GM10248 (cell line): Measurements from ENCODE around the gene SLC16A1.
"Not testable (repeated sequence)": the region's sequence is repeated elsewhere in the genome, so short reads cannot be mapped to it uniquely, and the experiment has no call there.

ENCODE experiments used
- CTCF ChIA-PET: fragments of 300-600 bp; sonication (Branson Sonifier 250); formaldehyde crosslinking; extraction: SDS; loops from one replicate; lab custom pipeline; 2021; ENCODE audit warnings: antibody characterized with exemption; lab: Yijun Ruan, JAX
- POLR2A ChIA-PET: fragments of 350-650 bp; sonication (Branson Sonifier 250); formaldehyde crosslinking; extraction: SDS; loops from one replicate; lab custom pipeline; 2020; ENCODE audit warnings: antibody characterized with exemption; lab: Yijun Ruan, JAX
- DNase-seq: peaks from one replicate; pipeline ENCODE4 v3.0.0; 2012; ENCODE audit errors: extremely low spot score
- TF ChIP-seq, protein P1 (sequence below): IDR thresholded peaks from 2 replicates; pipeline ENCODE4 v1.5.1; 2012; ENCODE audit warnings: mild to moderate bottlenecking, low read depth; ENCODE audit errors: extremely low read depth, missing control alignments, control extremely low read depth

Gene SLC16A1

DNA sequence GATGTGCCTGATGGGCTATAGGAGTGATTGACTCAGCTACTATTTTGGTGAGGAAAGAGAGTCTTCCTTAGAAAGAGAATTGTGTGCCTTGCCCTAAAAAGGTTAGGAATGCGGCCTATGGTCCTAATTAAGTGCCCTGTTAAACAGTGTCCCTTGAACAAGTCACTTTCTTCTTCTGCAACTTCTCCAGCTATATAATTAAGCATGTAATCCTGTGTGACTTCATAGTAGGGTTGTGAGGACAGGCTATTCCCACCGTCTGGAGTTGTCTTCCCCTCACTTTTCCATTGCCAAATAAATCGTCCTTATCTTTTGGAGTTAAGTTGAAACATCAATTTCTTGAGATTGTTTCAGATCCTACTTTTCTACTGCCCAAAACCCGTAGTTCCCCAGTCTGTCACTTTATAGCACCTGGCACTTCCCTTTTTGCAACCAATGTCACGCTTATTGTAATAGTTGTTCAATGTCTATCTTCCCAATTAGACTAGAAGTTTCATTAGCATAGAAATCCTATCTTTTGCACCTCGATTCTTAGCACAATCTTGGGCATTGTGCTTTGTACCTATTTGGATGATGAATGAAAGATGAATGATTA lies 27.6 kb upstream of the SLC16A1 start:
- ChIA-PET POLR2A (interaction anchor here (1.1 kb wide), 1 partner anchor 27 kb away, joined by 4 read pairs; the partner anchor contains the start of gene SLC16A1), CTCF (interaction anchor here (1.0 to 1.9 kb wide), 6 partner anchors 9 to 267 kb away, joined by 3 to 8 read pairs (median 4); partner anchors contain the start of gene SLC16A1)
- DNase-seq = no peak
- TF ChIP-seq, protein P1, sequence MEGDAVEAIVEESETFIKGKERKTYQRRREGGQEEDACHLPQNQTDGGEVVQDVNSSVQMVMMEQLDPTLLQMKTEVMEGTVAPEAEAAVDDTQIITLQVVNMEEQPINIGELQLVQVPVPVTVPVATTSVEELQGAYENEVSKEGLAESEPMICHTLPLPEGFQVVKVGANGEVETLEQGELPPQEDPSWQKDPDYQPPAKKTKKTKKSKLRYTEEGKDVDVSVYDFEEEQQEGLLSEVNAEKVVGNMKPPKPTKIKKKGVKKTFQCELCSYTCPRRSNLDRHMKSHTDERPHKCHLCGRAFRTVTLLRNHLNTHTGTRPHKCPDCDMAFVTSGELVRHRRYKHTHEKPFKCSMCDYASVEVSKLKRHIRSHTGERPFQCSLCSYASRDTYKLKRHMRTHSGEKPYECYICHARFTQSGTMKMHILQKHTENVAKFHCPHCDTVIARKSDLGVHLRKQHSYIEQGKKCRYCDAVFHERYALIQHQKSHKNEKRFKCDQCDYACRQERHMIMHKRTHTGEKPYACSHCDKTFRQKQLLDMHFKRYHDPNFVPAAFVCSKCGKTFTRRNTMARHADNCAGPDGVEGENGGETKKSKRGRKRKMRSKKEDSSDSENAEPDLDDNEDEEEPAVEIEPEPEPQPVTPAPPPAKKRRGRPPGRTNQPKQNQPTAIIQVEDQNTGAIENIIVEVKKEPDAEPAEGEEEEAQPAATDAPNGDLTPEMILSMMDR = no peak

DNA sequence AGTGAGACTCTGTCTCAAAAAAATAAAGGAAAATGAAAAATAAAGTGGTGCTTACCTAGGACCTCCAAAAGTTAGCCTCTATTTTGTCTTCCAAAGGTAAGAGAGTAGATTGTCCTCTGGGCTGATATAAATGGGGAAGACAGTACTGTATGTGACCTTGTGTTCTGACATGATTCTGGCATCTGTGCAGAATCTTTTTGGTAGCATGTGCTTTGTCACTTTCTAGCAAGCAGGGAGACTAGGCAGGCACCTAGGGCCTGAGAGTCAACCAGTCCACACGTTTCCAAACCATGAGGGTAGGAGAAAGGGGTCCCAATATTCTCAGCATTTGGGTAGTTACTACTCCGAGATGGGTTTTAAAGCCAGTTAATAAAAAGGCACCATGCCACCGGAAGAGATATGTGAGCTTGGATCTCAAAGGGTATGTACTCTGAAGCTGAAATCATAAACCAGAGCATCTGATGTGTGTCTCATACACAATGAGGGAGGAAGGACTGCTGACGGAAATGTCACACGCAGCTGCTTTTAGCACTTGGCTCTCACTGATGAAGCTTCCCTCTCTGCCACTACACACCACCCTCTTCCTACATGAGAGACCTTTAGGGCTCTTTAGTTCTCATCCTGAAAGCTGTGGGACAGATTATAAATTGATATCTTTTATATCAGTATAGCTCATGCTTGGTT lies 27.0 kb upstream of the SLC16A1 start:
- CTCF ChIA-PET = interaction anchor here (1.0 to 1.7 kb wide), 4 partner anchors 10 to 266 kb away, joined by 4 to 8 read pairs (median 4); partner anchors contain the start of gene SLC16A1
- DNase-seq = no peak
- POLR2A ChIA-PET = interaction anchor here (1.1 kb wide), 1 partner anchor 27 kb away, joined by 4 read pairs; the partner anchor contains the start of gene SLC16A1
- TF ChIP-seq, protein P1 = no peak

DNA sequence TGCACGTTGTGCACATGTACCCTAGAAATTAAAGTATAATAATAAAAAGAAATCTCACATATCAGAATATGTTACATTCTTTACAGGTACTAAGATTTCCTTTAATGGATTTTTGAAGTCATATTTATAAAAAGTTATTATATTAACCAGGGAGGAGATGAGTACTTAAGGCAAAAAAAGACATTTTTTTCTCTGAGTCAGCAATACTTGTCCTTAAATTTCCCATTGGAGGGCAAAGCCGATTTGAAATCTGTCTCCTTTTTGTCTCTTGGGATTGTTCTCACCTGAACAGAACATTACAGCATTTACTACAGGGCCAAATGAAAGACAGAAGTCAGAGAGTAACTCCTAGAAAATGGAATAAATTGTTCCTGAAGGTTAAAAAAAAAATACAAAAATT lies 26.3 kb upstream of the SLC16A1 start:
- TF ChIP-seq, protein P1 = no peak
- POLR2A ChIA-PET = no interaction called here
- DNase-seq = no peak
- CTCF ChIA-PET = interaction anchor here (1.1 to 1.7 kb wide), 2 partner anchors 10 to 265 kb away, joined by 4 to 8 read pairs; no protein-coding TSS in a partner anchor

DNA sequence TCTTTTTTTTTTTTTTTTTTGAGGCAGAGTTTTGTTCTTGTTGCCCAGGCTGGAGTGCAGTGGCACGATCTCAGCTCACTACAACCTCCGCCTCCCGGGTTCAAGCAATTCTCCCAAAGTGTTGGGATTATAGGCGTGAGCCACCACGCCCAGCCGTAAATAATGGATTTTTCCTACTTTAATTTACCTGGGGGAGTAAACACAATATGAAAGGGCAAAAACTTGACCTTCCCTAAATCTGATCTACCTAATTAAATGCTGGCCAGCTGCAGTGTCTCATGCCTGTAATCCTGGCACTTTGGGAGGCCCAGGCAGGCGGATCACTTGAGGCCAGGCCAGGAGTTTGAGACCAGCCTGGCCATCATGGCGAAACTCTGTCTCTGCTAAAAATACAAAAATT lies 25.8 kb upstream of the SLC16A1 start:
- CTCF ChIA-PET = interaction anchor here (1.9 kb wide), 1 partner anchor 11 kb away, joined by 5 read pairs; no protein-coding TSS in a partner anchor
- POLR2A ChIA-PET, DNase-seq: not testable (repeated sequence)

DNA sequence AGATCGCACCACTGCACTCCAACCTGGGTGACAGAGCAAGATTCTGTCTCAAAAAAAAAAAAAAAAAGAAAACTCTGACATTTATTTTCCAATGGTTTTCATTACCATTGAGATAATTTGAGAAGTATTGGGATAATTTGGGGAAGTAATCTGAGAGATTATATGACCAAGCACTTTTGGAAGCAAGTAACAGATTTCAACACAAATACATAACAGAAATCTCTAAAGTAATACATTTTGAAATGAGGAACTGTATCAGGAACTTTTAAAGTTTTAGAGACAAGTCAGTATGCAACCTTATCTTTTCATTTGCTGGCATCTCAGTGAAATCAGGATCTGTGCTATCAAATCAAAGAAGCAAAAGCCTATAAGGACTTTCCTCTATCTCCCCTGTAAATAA lies 25.4 kb upstream of the SLC16A1 start:
- POLR2A ChIA-PET = no interaction called here
- no peak for DNase-seq
- CTCF ChIA-PET = interaction anchor here (1.9 kb wide), 1 partner anchor 11 kb away, joined by 5 read pairs; no protein-coding TSS in a partner anchor
- TF ChIP-seq, protein P1 = no peak

DNA sequence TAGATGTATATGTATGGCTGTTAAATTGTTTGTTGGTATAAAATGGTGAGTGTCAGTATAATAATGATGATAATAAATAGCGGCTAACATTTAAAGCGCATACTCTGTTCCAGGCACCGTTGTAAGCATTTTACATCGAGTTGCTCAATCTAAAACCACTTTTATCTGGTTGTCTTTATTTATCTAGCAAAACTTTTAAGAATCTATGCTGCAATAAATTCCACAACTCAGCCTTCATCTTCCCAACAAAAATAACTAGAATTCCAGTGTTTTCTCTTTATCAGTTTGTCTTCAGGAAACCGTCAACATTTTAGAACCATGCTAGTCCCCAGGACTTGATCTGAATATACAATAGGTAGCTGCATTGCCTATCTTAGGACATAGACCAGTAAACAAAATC lies 19.3 kb upstream of the SLC16A1 start:
- ChIA-PET CTCF (interaction anchor here (0.7 to 2.2 kb wide), 3 partner anchors 19 to 67 kb away, joined by 3 to 5 read pairs (median 4); partner anchors contain the start of gene SLC16A1), POLR2A (interaction anchor here (0.6 to 1.2 kb wide), 2 partner anchors 19 to 289 kb away, joined by 3 to 6 read pairs; partner anchors contain the start of gene SLC16A1)
- TF ChIP-seq, protein P1 = no peak
- no peak for DNase-seq

DNA sequence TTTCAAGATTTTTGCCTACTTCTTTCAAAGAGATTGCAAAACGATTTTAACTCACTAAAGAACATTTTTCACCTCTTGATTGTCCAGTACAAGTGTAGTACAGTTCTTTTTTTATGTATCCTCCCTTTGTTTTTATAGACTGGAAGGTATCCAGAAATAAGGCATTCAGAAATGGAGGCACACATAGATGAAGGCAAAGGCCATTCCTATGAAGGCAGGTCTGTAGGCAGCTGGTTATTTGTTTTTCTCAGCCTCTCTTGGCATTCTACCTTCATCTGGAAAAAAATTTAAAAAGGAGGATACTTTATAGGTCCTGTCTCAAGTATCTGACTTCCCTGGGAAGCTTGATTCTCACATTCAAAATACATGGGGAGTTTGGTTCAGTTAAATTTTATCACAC lies 18.6 kb upstream of the SLC16A1 start:
- no peak for DNase-seq
- ChIA-PET POLR2A (interaction anchor here (1.2 kb wide), 1 partner anchor 19 kb away, joined by 3 read pairs; the partner anchor contains the start of gene SLC16A1), CTCF (interaction anchor here (0.7 to 2.2 kb wide), 2 partner anchors 19 to 24 kb away, joined by 3 to 5 read pairs; partner anchors contain the start of gene SLC16A1)
- TF ChIP-seq, protein P1 = no peak
